ENCODE data around the gene RET.

RET gene

GRCh38 chr10:43065761-43066160 lies 11.1 kb upstream of the RET start:
- TF ChIP-seq CTCF (IDR thresholded peaks at IDR 0.05; ENCODE audit: borderline replicate concordance, extremely low read depth, low read length, poor library complexity, severe bottlenecking) = no peak
- TF ChIP-seq EZH2 (IDR thresholded peaks at IDR 0.05; ENCODE audit: borderline replicate concordance, low read depth, low read length, severe bottlenecking) = no peak
- no peak for DNase-seq
- no peak overlapping the region for H2AFZ ChIP-seq (ENCODE audit: low read depth, low read length)
- H3K9me3 ChIP-seq (ENCODE audit: insufficient read depth, low read length, severe bottlenecking) = no peaks in the 10 kb centered on the region
- H3K79me2 ChIP-seq (ENCODE audit: insufficient read depth, low read length) = no peaks in the 10 kb centered on the region
- H3K9ac ChIP-seq (ENCODE audit: low read depth, low read length) = no peak overlapping the region
- H3K4me2 ChIP-seq (ENCODE audit: insufficient read depth, low read length) = no peak overlapping the region
- no peak overlapping the region for H3K27ac ChIP-seq (ENCODE audit: low read length)
- H3K27me3 ChIP-seq (ENCODE audit: insufficient read depth, low read length, poor library complexity) = no peaks in the 10 kb centered on the region
- ATAC-seq (ENCODE audit: insufficient read depth, low read depth) = no peak
- H3K4me1 ChIP-seq (ENCODE audit: insufficient read depth, low read length) = no peaks in the 10 kb centered on the region
- H3K36me3 ChIP-seq (ENCODE audit: insufficient read depth, low read length) = no peaks in the 10 kb centered on the region
- no peaks in the 10 kb centered on the region for H4K20me1 ChIP-seq (ENCODE audit: insufficient read depth, low read length)
- H3K4me3 ChIP-seq (ENCODE audit: low read depth in 1 of 2, low read length in 2 of 2) = no peak overlapping the region

- ATAC-seq (ENCODE audit: insufficient read depth, low read depth) = no peak
- Histone ChIP-seq H3K4me2 (ENCODE audit: insufficient read depth, low read length) (no peak overlapping the region), H3K36me3 (ENCODE audit: insufficient read depth, low read length) (no peaks in the 10 kb centered on the region), H3K9ac (ENCODE audit: low read depth, low read length) (no peak overlapping the region), H4K20me1 (ENCODE audit: insufficient read depth, low read length) (no peaks in the 10 kb centered on the region), H2AFZ (ENCODE audit: low read depth, low read length) (no peak overlapping the region), H3K79me2 (ENCODE audit: insufficient read depth, low read length) (no peaks in the 10 kb centered on the region), H3K9me3 (ENCODE audit: insufficient read depth, low read length, severe bottlenecking) (no peaks in the 10 kb centered on the region), H3K4me1 (ENCODE audit: insufficient read depth, low read length) (no peaks in the 10 kb centered on the region), H3K27me3 (ENCODE audit: insufficient read depth, low read length, poor library complexity) (no peaks in the 10 kb centered on the region), H3K4me3 (ENCODE audit: low read depth in 1 of 2, low read length in 2 of 2) (no peak overlapping the region), H3K27ac (ENCODE audit: low read length) (no peak overlapping the region)
- no peak for DNase-seq
- TF ChIP-seq EZH2 (IDR thresholded peaks at IDR 0.05; ENCODE audit: borderline replicate concordance, low read depth, low read length, severe bottlenecking) (no peak), CTCF (IDR thresholded peaks at IDR 0.05; ENCODE audit: borderline replicate concordance, extremely low read depth, low read length, poor library complexity, severe bottlenecking) (no peak)
These were observed 10.4 kb upstream of the RET start for GRCh38 chr10:43066481-43066880.

DNA sequence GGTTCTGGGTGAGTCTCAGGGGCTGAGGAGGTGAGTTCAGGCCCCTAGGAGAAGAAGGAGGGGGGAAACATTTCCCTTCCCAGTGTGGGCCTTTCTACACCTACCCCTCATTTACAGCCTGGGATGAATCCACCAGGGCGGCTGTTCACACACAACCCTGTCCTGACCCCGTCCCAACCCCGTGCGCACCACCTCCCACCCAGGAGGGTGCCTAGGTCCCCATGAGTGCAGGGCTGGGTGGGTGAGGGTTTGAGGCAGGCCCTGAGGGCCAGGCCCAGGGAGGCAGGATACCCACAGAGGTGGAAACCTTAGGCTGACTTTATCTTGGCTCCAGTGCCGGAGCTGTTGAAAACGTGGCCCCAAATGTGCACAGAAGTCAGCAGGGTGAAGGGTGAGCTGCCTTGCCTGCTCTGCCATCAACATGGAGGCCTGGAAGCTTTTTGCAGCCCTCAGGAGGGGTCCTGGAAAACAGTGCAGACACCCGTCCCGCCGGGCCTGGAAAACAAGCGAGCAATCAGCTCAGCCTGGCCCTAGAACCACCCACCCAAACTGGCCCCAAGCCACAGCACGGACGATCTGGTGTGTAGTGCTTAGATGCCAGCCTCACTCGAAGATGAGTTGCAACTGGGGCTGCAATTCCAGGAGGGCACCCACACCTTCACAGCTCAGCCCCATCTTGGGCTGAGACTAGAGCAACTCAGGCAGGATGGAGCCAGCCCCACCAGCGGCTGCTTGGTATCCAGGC lies 9.3 kb upstream of the RET start:
- H3K9me3 ChIP-seq (ENCODE audit: insufficient read depth, low read length, severe bottlenecking) = no peaks in the 10 kb centered on the region
- H2AFZ ChIP-seq (ENCODE audit: low read depth, low read length) = no peak overlapping the region
- no peaks in the 10 kb centered on the region for H3K79me2 ChIP-seq (ENCODE audit: insufficient read depth, low read length)
- H3K4me2 ChIP-seq (ENCODE audit: insufficient read depth, low read length) = no peak overlapping the region
- no peaks in the 10 kb centered on the region for H3K36me3 ChIP-seq (ENCODE audit: insufficient read depth, low read length)
- DNase-seq = no peak
- ATAC-seq (ENCODE audit: insufficient read depth, low read depth) = no peak
- H4K20me1 ChIP-seq (ENCODE audit: insufficient read depth, low read length) = no peaks in the 10 kb centered on the region
- H3K9ac ChIP-seq (ENCODE audit: low read depth, low read length) = no peak overlapping the region
- no peak overlapping the region for H3K27ac ChIP-seq (ENCODE audit: low read length)
- no peaks in the 10 kb centered on the region for H3K4me1 ChIP-seq (ENCODE audit: insufficient read depth, low read length)
- TF ChIP-seq CTCF (IDR thresholded peaks at IDR 0.05; ENCODE audit: borderline replicate concordance, extremely low read depth, low read length, poor library complexity, severe bottlenecking) = no peak
- no peak for TF ChIP-seq EZH2 (IDR thresholded peaks at IDR 0.05; ENCODE audit: borderline replicate concordance, low read depth, low read length, severe bottlenecking)
- H3K4me3 ChIP-seq (ENCODE audit: low read depth in 1 of 2, low read length in 2 of 2) = no peak overlapping the region
- H3K27me3 ChIP-seq (ENCODE audit: insufficient read depth, low read length, poor library complexity) = no peaks in the 10 kb centered on the region

DNA sequence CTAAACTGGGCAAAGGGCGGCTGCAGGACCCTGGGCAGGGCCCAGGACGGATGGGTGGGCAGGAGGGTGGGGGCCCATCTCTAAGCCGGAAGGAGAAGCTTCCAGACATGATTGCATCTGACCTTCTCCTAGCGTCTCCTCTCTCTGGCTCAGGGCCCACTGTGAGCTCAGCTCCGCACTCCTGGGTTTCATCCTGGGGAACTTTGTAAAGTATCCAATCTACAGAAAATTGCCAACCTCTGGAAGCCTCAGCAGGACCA lies 8.8 kb upstream of the RET start:
- no peak overlapping the region for H3K4me2 ChIP-seq (ENCODE audit: insufficient read depth, low read length)
- H3K27me3 ChIP-seq (ENCODE audit: insufficient read depth, low read length, poor library complexity) = no peaks in the 10 kb centered on the region
- DNase-seq (no peak), ATAC-seq (ENCODE audit: insufficient read depth, low read depth) (no peak)
- no peak overlapping the region for H3K27ac ChIP-seq (ENCODE audit: low read length)
- H3K79me2 ChIP-seq (ENCODE audit: insufficient read depth, low read length) = no peaks in the 10 kb centered on the region
- no peaks in the 10 kb centered on the region for H4K20me1 ChIP-seq (ENCODE audit: insufficient read depth, low read length)
- H3K36me3 ChIP-seq (ENCODE audit: insufficient read depth, low read length) = no peaks in the 10 kb centered on the region
- H3K9me3 ChIP-seq (ENCODE audit: insufficient read depth, low read length, severe bottlenecking) = no peaks in the 10 kb centered on the region
- no peak overlapping the region for H2AFZ ChIP-seq (ENCODE audit: low read depth, low read length)
- H3K9ac ChIP-seq (ENCODE audit: low read depth, low read length) = no peak overlapping the region
- H3K4me3 ChIP-seq (ENCODE audit: low read depth in 1 of 2, low read length in 2 of 2) = no peak overlapping the region
- TF ChIP-seq EZH2 (IDR thresholded peaks at IDR 0.05; ENCODE audit: borderline replicate concordance, low read depth, low read length, severe bottlenecking) (no peak), CTCF (IDR thresholded peaks at IDR 0.05; ENCODE audit: borderline replicate concordance, extremely low read depth, low read length, poor library complexity, severe bottlenecking) (no peak)
- H3K4me1 ChIP-seq (ENCODE audit: insufficient read depth, low read length) = no peaks in the 10 kb centered on the region

Data from DND-41 (cell line).